Peyer's patch (tissue), 4 donors: Measurements from ENCODE around the gene URB2.

Experiments
- CTCF ChIP-seq, 6 experiments: fragments of 450-650 bp in 4 of 6; fragments of 200-600 bp in 2 of 6; sonication (generic) in 1 of 6; IDR thresholded peaks; one replicate each; pipeline ENCODE4 v1.5.1; 2017 to 2019; ENCODE audit warnings: antibody characterized with exemption in 6 of 6, mild to moderate bottlenecking in 3 of 6, moderate library complexity in 1 of 6
- POLR2A ChIP-seq, 2 donors: fragments of 450-650 bp; IDR thresholded peaks; one replicate each; pipeline ENCODE4 v1.5.1; 2017; ENCODE audit warnings: antibody characterized with exemption in 2 of 2, mild to moderate bottlenecking in 2 of 2, moderate library complexity in 2 of 2

GRCh38 chr1:229691362-229691761 is 65.3 kb downstream of the URB2 start:
- no peak for TF ChIP-seq CTCF (IDR thresholded peaks at IDR 0.05)
- no peak for TF ChIP-seq POLR2A (IDR thresholded peaks at IDR 0.05)
